ENCODE data around the gene CCNY. TPM values are rescaled to one million over a fixed set of nuclear protein-coding genes. Genes with fewer than 3 reads are reported as not detected.

Gene CCNY
- 10 to 100 TPM; 71.9 to 95.9 TPM for total RNA-seq
- 10 to 100 TPM; 25.5 to 36.8 TPM for polyA plus RNA-seq
- long read RNA-seq, donor 1, transcript CCNY-203 (10 exons, 3,960 nt) = major isoform, 17 of 45 reads
- long read RNA-seq, donor 1, partial matches to known transcripts = 7 of 45 reads
- long read RNA-seq, donor 1, other reads (novel, unspliced or antisense) = 21 of 45 reads
- long read RNA-seq, donor 2, full-length matches to known transcripts = 83 of 130 reads
- long read RNA-seq, donor 2, partial matches to known transcripts = 9 of 130 reads
- long read RNA-seq, donor 2, other reads (novel, unspliced or antisense) = 38 of 130 reads

DNA sequence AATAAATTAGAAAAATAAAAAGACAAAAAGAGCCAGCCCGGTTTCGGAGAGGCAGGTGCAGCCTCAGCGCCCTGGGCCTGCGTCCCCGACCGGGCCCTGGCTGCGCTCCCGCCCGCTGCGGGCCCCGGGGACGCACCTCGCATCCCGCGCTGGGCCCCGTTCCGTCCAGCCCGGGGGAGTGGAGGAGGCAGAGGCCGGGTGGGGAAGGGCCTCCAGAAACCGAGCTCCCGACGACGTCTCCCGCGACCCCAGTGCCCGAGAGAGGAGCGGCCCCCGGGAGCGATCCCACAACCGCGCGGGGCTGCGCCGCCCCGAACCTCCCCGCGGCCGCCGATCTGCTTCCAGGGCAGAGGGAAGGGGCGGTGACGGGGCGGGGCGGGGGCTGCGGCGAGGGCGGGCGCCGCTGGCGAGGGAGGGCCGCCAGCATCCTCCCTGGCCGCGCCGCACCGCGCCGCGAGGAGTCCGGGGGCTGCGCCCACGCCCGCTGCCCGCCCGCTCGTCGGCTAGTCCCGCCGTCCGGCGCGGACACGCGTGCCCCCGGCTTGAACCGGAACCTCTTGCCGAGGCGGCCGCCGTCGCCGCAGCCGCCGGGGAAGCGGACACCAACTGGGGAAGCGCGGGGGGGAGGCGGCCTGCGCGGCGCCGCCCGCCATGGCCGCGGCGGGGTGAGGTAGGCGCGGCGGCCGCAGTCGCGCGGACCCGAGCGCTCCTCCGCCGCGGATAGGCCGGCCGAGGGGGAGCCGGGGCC, at the start of gene CCNY:
CCNY (plus strand) TSS at position 426 of the 748 bp plus-strand sequence. CDS start 545 bp downstream, outside the sequence.
- WGBS, 2 donors = 0% methylated on average over 67 to 109 of the region's 109 CpGs
- Histone ChIP-seq H3K27ac (ENCODE audit: low read depth in 1 of 2, low read length in 2 of 2) (peak within 1 kb of the TSS; percentile 30 to 67), H3K4me3 (ENCODE audit: low read length in 2 of 2) (peak within 1 kb of the TSS; percentile 97 to 100), H3K27me3 (ENCODE audit: control insufficient read depth in 1 of 2, insufficient read depth in 2 of 2, low read length in 1 of 2) (no peaks in the 10 kb centered on the region), H3K4me1 (ENCODE audit: control insufficient read depth in 1 of 2, insufficient read depth in 2 of 2, low read length in 2 of 2) (peaks cover 0 to 16% of the 10 kb centered on the region in 2 donors), H3K36me3 (ENCODE audit: control insufficient read depth in 1 of 2, insufficient read depth in 2 of 2, low read length in 1 of 2) (no peaks in the 10 kb centered on the region), H3K9me3 (ENCODE audit: control insufficient read depth, low read length) (no peaks in the 10 kb centered on the region)
- intact Hi-C loops (cut with DNase I) = loop anchor here in 1 of 2 donors (10.0 kb wide), 2 partner anchors 211 to 229 kb away; partner anchors contain the start of gene CREM
- ATAC-seq (ENCODE audit: low FRiP score) (peak; percentile 93), DNase-seq (peak; percentile 87 to 96)

DNA sequence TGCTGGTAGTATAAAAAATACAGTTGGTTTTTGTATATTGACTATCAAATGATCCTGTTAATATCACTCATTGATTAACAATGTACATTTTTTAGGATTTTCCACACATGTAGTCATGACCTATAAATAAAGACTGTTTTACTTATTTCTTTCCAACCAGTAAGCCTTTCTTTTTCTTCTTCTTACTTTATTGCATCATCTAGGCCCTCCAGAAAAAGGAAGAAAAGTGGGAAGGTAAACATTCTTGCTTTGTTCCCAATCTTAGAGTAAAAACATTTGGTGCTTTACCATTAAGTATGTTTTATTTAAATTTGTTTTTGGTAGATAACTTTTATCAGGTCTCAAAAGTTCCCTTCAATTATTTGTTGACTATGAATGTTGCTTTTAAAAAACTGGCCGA, 47.1 kb upstream of the CCNY start:
- Histone ChIP-seq H3K36me3 (ENCODE audit: control insufficient read depth in 1 of 2, insufficient read depth in 2 of 2, low read length in 1 of 2) (no peaks in the 10 kb centered on the region), H3K27ac (ENCODE audit: low read depth in 1 of 2, low read length in 2 of 2) (no peak overlapping the region), H3K27me3 (ENCODE audit: control insufficient read depth in 1 of 2, insufficient read depth in 2 of 2, low read length in 1 of 2) (no peaks in the 10 kb centered on the region), H3K4me3 (ENCODE audit: low read length in 2 of 2) (no peak overlapping the region), H3K9me3 (ENCODE audit: control insufficient read depth, low read length) (no peaks in the 10 kb centered on the region), H3K4me1 (ENCODE audit: control insufficient read depth in 1 of 2, insufficient read depth in 2 of 2, low read length in 2 of 2) (no peaks in the 10 kb centered on the region)
- no peak for ATAC-seq (ENCODE audit: low FRiP score)
- intact Hi-C loops (cut with DNase I) = no loop called here
- 74 to 100% methylated on average over 1 of the region's 1 CpG for WGBS, 2 donors
- DNase-seq = no peak

DNA sequence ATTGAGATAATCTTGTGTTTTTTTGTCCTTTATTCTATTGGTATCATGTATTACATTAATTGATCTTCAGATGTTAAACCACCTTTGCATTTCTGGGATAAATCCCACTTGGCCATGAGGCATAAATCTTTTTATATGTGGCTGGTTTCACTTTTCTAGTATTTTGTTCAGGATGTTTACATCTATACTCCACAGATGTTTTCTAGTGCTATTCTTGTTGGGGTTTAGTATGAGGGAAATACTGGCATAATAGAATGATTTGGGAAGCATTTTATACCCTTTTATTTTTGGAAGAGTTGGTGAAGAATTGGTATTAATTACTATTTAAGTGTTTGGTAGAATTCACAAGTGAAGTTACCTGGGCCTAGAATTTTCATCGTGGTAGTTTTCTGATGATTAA, 41.8 kb upstream of the CCNY start:
- Histone ChIP-seq H3K27ac (ENCODE audit: low read depth in 1 of 2, low read length in 2 of 2) (no peak overlapping the region), H3K4me1 (ENCODE audit: control insufficient read depth in 1 of 2, insufficient read depth in 2 of 2, low read length in 2 of 2) (no peaks in the 10 kb centered on the region), H3K36me3 (ENCODE audit: control insufficient read depth in 1 of 2, insufficient read depth in 2 of 2, low read length in 1 of 2) (no peaks in the 10 kb centered on the region), H3K27me3 (ENCODE audit: control insufficient read depth in 1 of 2, insufficient read depth in 2 of 2, low read length in 1 of 2) (no peaks in the 10 kb centered on the region), H3K4me3 (ENCODE audit: low read length in 2 of 2) (no peak overlapping the region), H3K9me3 (ENCODE audit: control insufficient read depth, low read length) (no peaks in the 10 kb centered on the region)
- ATAC-seq (ENCODE audit: low FRiP score) = no peak
- 88 to 95% methylated on average over 1 of the region's 1 CpG for WGBS, 2 donors
- intact Hi-C loops (cut with DNase I) = no loop called here
- no peak for DNase-seq

DNA sequence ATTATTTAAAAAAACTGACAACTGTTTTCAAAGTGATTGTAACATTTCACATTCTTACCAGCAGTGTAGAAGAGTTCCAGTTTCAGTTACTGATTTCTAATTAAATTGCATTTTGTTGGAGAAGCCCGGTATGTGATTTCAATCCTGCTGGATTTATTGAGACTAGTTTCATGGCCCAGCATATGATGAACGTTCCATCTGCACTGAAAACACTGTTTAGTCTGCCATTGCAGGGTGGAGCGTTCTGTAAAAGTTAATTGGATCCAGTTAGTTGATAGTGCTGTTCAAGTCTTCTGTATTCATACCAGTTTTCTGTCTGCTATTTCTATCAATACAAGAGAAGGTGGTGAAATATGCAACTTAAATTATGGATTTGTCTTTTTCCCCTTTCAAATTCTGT, 37.3 kb upstream of the CCNY start:
- no peak overlapping the region for H3K27ac ChIP-seq (ENCODE audit: low read depth in 1 of 2, low read length in 2 of 2)
- no peak for ATAC-seq (ENCODE audit: low FRiP score)
- no peak for DNase-seq
- intact Hi-C loops (cut with DNase I) = no loop called here
- 19 to 49% methylated on average over 3 of the region's 3 CpGs for WGBS, 2 donors
- no peaks in the 10 kb centered on the region for H3K4me1 ChIP-seq (ENCODE audit: control insufficient read depth in 1 of 2, insufficient read depth in 2 of 2, low read length in 2 of 2)
- H3K4me3 ChIP-seq (ENCODE audit: low read length in 2 of 2) = no peak overlapping the region
- H3K36me3 ChIP-seq (ENCODE audit: control insufficient read depth in 1 of 2, insufficient read depth in 2 of 2, low read length in 1 of 2) = no peaks in the 10 kb centered on the region
- H3K27me3 ChIP-seq (ENCODE audit: control insufficient read depth in 1 of 2, insufficient read depth in 2 of 2, low read length in 1 of 2) = no peaks in the 10 kb centered on the region
- H3K9me3 ChIP-seq (ENCODE audit: control insufficient read depth, low read length) = no peaks in the 10 kb centered on the region

DNA sequence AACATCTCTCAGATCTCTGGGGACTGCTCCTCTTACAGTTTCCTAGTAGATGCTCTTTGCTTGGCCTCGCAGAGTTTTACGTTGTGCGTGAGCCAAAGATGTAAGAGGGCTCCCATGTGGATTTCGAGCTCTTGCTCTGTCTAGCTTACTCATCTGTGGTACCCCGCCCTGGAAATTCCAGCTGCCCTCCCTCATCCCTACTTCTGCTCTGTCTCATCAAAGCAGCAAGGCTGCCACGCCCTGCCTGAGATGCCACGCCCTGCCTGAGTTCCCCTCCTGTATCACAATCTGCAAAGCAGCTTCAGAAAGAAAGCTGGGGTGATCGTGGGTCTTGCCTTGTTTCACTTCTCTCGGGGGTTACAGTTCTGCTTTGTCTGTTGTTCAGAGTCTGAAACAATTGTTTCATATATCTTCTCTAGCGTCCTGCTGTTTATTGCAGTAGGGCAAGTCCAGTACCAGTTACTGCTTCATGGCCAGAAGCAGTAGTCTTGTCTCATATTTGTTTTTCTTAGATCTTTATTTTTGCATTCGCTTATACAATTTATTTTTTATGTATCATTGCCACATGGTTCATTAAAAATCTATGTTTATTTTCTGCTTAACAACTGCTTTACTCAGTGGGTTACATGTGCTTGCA, 36.1 kb upstream of the CCNY start:
- Histone ChIP-seq H3K9me3 (ENCODE audit: control insufficient read depth, low read length) (no peaks in the 10 kb centered on the region), H3K27ac (ENCODE audit: low read depth in 1 of 2, low read length in 2 of 2) (no peak overlapping the region), H3K4me3 (ENCODE audit: low read length in 2 of 2) (no peak overlapping the region), H3K4me1 (ENCODE audit: control insufficient read depth in 1 of 2, insufficient read depth in 2 of 2, low read length in 2 of 2) (no peaks in the 10 kb centered on the region), H3K27me3 (ENCODE audit: control insufficient read depth in 1 of 2, insufficient read depth in 2 of 2, low read length in 1 of 2) (no peaks in the 10 kb centered on the region), H3K36me3 (ENCODE audit: control insufficient read depth in 1 of 2, insufficient read depth in 2 of 2, low read length in 1 of 2) (no peaks in the 10 kb centered on the region)
- 72 to 73% methylated on average over 11 of the region's 11 CpGs for whole genome bisulfite sequencing, 2 donors
- DNase-seq (peak in 1 of 2 donors; percentile 64), ATAC-seq (ENCODE audit: low FRiP score) (no peak)
- intact Hi-C loops (cut with DNase I) = no loop called here

DNA sequence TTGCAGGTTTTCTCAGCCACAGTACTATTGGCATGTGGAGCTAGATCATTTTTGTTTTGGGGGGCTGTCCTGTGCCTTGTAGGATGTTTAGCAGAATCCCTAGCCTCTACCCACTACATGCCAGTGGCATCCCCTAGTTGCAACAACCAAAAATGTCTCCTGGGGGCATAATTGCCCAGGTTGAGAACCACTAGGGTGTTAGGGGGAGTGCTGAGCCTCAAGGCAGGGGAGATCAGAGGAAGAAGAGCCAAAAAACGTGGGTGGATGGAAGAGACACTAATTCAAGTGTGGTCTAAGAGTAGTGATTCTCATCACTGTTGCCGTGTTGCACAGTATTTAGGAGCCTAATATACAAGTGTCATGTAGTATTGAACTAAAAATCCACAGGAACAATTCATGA, 31.7 kb upstream of the CCNY start:
- H3K27ac ChIP-seq (ENCODE audit: low read depth in 1 of 2, low read length in 2 of 2) = no peak overlapping the region
- no peak overlapping the region for H3K4me3 ChIP-seq (ENCODE audit: low read length in 2 of 2)
- no peaks in the 10 kb centered on the region for H3K27me3 ChIP-seq (ENCODE audit: control insufficient read depth in 1 of 2, insufficient read depth in 2 of 2, low read length in 1 of 2)
- no peaks in the 10 kb centered on the region for H3K4me1 ChIP-seq (ENCODE audit: control insufficient read depth in 1 of 2, insufficient read depth in 2 of 2, low read length in 2 of 2)
- no peaks in the 10 kb centered on the region for H3K9me3 ChIP-seq (ENCODE audit: control insufficient read depth, low read length)
- WGBS, 2 donors = 44 to 54% methylated on average over 2 of the region's 2 CpGs
- H3K36me3 ChIP-seq (ENCODE audit: control insufficient read depth in 1 of 2, insufficient read depth in 2 of 2, low read length in 1 of 2) = no peaks in the 10 kb centered on the region
- DNase-seq = no peak
- no peak for ATAC-seq (ENCODE audit: low FRiP score)
- intact Hi-C loops (cut with DNase I) = no loop called here

DNA sequence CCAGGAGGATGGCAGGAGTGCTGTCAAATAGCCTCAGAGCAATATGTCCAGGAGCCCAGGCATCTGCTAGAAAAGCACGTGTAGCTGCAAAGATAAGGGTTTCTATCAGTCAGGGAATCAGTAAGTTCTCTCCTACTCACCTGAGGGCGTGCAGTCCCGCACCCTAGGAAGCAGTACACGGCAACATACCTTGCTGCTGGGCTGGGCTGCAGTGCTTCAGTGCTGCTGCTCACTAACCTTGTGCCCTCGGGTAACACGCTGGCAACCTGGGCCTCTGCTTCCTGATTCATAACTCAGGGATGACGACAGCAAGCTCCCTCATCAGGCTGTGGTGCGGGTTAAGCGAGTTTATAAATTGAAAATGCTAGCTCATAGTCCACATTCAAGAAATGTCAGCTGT, 29.5 kb upstream of the CCNY start:
- ATAC-seq (ENCODE audit: low FRiP score) (no peak), DNase-seq (no peak)
- H3K9me3 ChIP-seq (ENCODE audit: control insufficient read depth, low read length) = no peaks in the 10 kb centered on the region
- no peak overlapping the region for H3K4me3 ChIP-seq (ENCODE audit: low read length in 2 of 2)
- WGBS, 2 donors = 55 to 56% methylated on average over 9 of the region's 9 CpGs
- H3K4me1 ChIP-seq (ENCODE audit: control insufficient read depth in 1 of 2, insufficient read depth in 2 of 2, low read length in 2 of 2) = no peaks in the 10 kb centered on the region
- H3K36me3 ChIP-seq (ENCODE audit: control insufficient read depth in 1 of 2, insufficient read depth in 2 of 2, low read length in 1 of 2) = no peaks in the 10 kb centered on the region
- intact Hi-C loops (cut with DNase I) = no loop called here
- no peak overlapping the region for H3K27ac ChIP-seq (ENCODE audit: low read depth in 1 of 2, low read length in 2 of 2)
- no peaks in the 10 kb centered on the region for H3K27me3 ChIP-seq (ENCODE audit: control insufficient read depth in 1 of 2, insufficient read depth in 2 of 2, low read length in 1 of 2)

DNA sequence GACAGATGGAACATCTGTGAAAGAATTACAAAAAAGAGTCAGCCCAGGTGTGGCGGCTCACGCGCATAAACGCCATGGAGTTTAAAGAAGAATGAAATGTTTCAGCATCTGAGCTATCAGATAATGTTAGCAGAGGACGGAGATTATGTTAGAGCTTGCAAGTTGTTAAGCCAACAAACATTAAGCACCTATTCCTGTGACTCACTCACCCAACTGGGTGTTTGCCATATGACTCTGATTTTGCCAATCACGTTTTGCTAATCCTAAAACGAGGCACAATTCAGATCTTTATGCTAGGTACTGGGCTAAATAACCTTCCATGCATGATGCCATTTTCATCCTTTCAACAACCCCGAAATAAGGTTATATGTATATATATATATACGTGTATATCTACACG, 29.0 kb upstream of the CCNY start:
- Histone ChIP-seq H3K36me3 (ENCODE audit: control insufficient read depth in 1 of 2, insufficient read depth in 2 of 2, low read length in 1 of 2) (no peaks in the 10 kb centered on the region), H3K4me3 (ENCODE audit: low read length in 2 of 2) (no peak overlapping the region), H3K27ac (ENCODE audit: low read depth in 1 of 2, low read length in 2 of 2) (no peak overlapping the region), H3K4me1 (ENCODE audit: control insufficient read depth in 1 of 2, insufficient read depth in 2 of 2, low read length in 2 of 2) (no peaks in the 10 kb centered on the region), H3K27me3 (ENCODE audit: control insufficient read depth in 1 of 2, insufficient read depth in 2 of 2, low read length in 1 of 2) (no peaks in the 10 kb centered on the region), H3K9me3 (ENCODE audit: control insufficient read depth, low read length) (no peaks in the 10 kb centered on the region)
- 69 to 72% methylated on average over 10 of the region's 10 CpGs for WGBS, 2 donors
- DNase-seq = no peak
- intact Hi-C loops (cut with DNase I) = no loop called here
- ATAC-seq (ENCODE audit: low FRiP score) = no peak
